ENCODE results near the gene LIMCH1.

DNA sequence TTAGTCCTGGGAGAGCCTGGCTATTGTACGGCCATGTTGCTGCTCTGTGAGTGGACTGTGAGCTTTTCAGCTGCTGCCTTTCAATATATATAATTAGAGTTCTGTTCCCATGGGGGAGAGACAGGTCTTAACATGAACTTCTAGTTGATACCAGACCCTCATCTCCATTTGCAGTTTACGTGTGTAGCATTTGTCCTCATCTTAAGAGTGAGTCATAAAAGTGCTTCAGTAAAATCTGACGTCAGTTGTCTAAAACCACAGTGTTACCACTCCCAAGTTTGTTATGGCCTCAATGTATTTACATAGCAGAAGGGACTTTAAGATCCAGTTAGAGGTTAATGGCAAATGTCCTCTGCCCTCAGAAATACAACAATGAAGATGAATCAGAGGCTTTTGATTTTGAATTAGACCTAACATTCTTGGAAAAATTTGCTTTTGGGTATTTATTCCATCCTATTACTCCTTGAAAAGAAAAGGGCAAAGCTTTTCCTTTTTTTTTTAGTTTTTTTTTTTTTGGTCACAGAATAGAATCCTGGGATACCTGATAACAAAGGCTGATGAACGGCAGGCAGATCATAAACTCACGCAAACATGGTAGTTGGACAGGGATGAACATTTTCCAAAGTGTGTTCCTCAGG is 172.0 kb downstream of the LIMCH1 start:
- TF ChIP-seq POLR2A (IDR thresholded peaks at IDR 0.05; ENCODE audit: borderline replicate concordance, extremely low read depth, insufficient read depth, insufficient read length) (no peak), CTCF (IDR thresholded peaks at IDR 0.05 in 2 of 3, conservative IDR thresholded peaks at IDR 0.05 in 1 of 3; ENCODE audit: borderline replicate concordance in 1 of 3, insufficient read depth in 1 of 3, low read depth in 2 of 3, low read length in 2 of 3) (no peak)
- TF ChIP-seq, protein P1, sequence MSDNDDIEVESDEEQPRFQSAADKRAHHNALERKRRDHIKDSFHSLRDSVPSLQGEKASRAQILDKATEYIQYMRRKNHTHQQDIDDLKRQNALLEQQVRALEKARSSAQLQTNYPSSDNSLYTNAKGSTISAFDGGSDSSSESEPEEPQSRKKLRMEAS (IDR thresholded peaks at IDR 0.05): no peak
